Stimulated activated memory B cell treated with anti-CD40 and anti-IgM and Interleukin-4, amounts not matched to agents 10 μg/mL and 1 μg/mL and 100 μg/mL, for 72 hours (primary cell): Measurements from ENCODE around the gene EFNB1.

ENCODE experiments used
- ATAC-seq: fragments of 150-1000 bp; cut with Tn5 transposase; 2 replicates; pipeline ENCODE4 v1.10.0; 2021
- H3K27ac Mint-ChIP-seq: one replicate; pipeline ENCODE4 v1.8.0; 2022; ENCODE audit warnings: mild to moderate bottlenecking, mixed read lengths
- H3K27me3 Mint-ChIP-seq: one replicate; pipeline ENCODE4 v1.8.0; 2022; ENCODE audit warnings: mixed read lengths
- H3K36me3 Mint-ChIP-seq: one replicate; pipeline ENCODE4 v1.8.0; 2022; ENCODE audit warnings: mixed read lengths
- H3K4me1 Mint-ChIP-seq: one replicate; pipeline ENCODE4 v1.8.0; 2022; ENCODE audit warnings: mixed read lengths
- H3K4me3 Mint-ChIP-seq: one replicate; pipeline ENCODE4 v1.8.0; 2022; ENCODE audit warnings: mild to moderate bottlenecking, moderate library complexity, mixed read lengths
- H3K9me3 Mint-ChIP-seq: one replicate; pipeline ENCODE4 v1.8.0; 2022; ENCODE audit warnings: mixed read lengths

The EFNB1 gene

GRCh38 chrX:68848189-68848940 is 19.5 kb downstream of the EFNB1 start:
- Mint-ChIP-seq H3K4me1 (no peaks in the 10 kb centered on the region), H3K9me3 (no peaks in the 10 kb centered on the region), H3K36me3 (no peaks in the 10 kb centered on the region), H3K27me3 (no peaks in the 10 kb centered on the region), H3K27ac (no peak overlapping the region), H3K4me3 (no peak overlapping the region)
- ATAC-seq, result no peak

- ATAC-seq, result no peak
- no peak overlapping the region for H3K27ac Mint-ChIP-seq
- H3K4me3 Mint-ChIP-seq, result no peak overlapping the region
- H3K9me3 Mint-ChIP-seq, result no peaks in the 10 kb centered on the region
- no peaks in the 10 kb centered on the region for H3K4me1 Mint-ChIP-seq
- H3K36me3 Mint-ChIP-seq, result no peaks in the 10 kb centered on the region
- H3K27me3 Mint-ChIP-seq, result no peaks in the 10 kb centered on the region
Measured at GRCh38 chrX:68851082-68851481, 22.3 kb downstream of the EFNB1 start.

GRCh38 chrX:68852046-68852445 is 23.2 kb downstream of the EFNB1 start:
- H3K27ac Mint-ChIP-seq, result no peak overlapping the region
- no peaks in the 10 kb centered on the region for H3K9me3 Mint-ChIP-seq
- H3K4me1 Mint-ChIP-seq, result no peaks in the 10 kb centered on the region
- H3K4me3 Mint-ChIP-seq, result no peak overlapping the region
- no peak for ATAC-seq
- no peaks in the 10 kb centered on the region for H3K27me3 Mint-ChIP-seq
- no peaks in the 10 kb centered on the region for H3K36me3 Mint-ChIP-seq

GRCh38 chrX:68853665-68854251 is 24.9 kb downstream of the EFNB1 start:
- Mint-ChIP-seq H3K4me1 (no peaks in the 10 kb centered on the region), H3K27me3 (no peaks in the 10 kb centered on the region), H3K4me3 (no peak overlapping the region), H3K27ac (no peak overlapping the region), H3K9me3 (peaks cover 2% of the 10 kb centered on the region), H3K36me3 (no peaks in the 10 kb centered on the region)
- no peak for ATAC-seq

GRCh38 chrX:68865300-68865699 is 36.5 kb downstream of the EFNB1 start:
- no peak for ATAC-seq
- Mint-ChIP-seq H3K27me3 (no peaks in the 10 kb centered on the region), H3K36me3 (no peaks in the 10 kb centered on the region), H3K27ac (no peak overlapping the region), H3K4me3 (no peak overlapping the region), H3K9me3 (no peaks in the 10 kb centered on the region), H3K4me1 (peaks cover 7% of the 10 kb centered on the region)

GRCh38 chrX:68865926-68866325 is 37.1 kb downstream of the EFNB1 start:
- Mint-ChIP-seq H3K27me3 (no peaks in the 10 kb centered on the region), H3K4me3 (no peak overlapping the region), H3K27ac (no peak overlapping the region), H3K9me3 (no peaks in the 10 kb centered on the region), H3K4me1 (peaks cover 7% of the 10 kb centered on the region), H3K36me3 (no peaks in the 10 kb centered on the region)
- ATAC-seq, result no peak

GRCh38 chrX:68867458-68868112 is 38.8 kb downstream of the EFNB1 start:
- no peak overlapping the region for H3K4me3 Mint-ChIP-seq
- no peaks in the 10 kb centered on the region for H3K9me3 Mint-ChIP-seq
- peaks cover 9% of the 10 kb centered on the region for H3K27me3 Mint-ChIP-seq
- no peak overlapping the region for H3K27ac Mint-ChIP-seq
- no peak for ATAC-seq
- H3K4me1 Mint-ChIP-seq, result peaks cover 7% of the 10 kb centered on the region
- no peaks in the 10 kb centered on the region for H3K36me3 Mint-ChIP-seq

- no peak overlapping the region for H3K27ac Mint-ChIP-seq
- H3K9me3 Mint-ChIP-seq, result no peaks in the 10 kb centered on the region
- H3K27me3 Mint-ChIP-seq, result peaks cover 9% of the 10 kb centered on the region
- ATAC-seq, result no peak
- H3K4me1 Mint-ChIP-seq, result peaks cover 7% of the 10 kb centered on the region
- no peaks in the 10 kb centered on the region for H3K36me3 Mint-ChIP-seq
- no peak overlapping the region for H3K4me3 Mint-ChIP-seq
Measured at GRCh38 chrX:68868316-68868715, 39.5 kb downstream of the EFNB1 start.

GRCh38 chrX:68868902-68869800 is 40.3 kb downstream of the EFNB1 start:
- no peak for ATAC-seq
- no peaks in the 10 kb centered on the region for H3K36me3 Mint-ChIP-seq
- H3K4me3 Mint-ChIP-seq, result no peak overlapping the region
- no peaks in the 10 kb centered on the region for H3K9me3 Mint-ChIP-seq
- H3K27ac Mint-ChIP-seq, result no peak overlapping the region
- H3K4me1 Mint-ChIP-seq, result peaks cover 7% of the 10 kb centered on the region
- peaks cover 14% of the 10 kb centered on the region for H3K27me3 Mint-ChIP-seq

- H3K27ac Mint-ChIP-seq, result no peak overlapping the region
- peaks cover 26% of the 10 kb centered on the region for H3K27me3 Mint-ChIP-seq
- H3K4me3 Mint-ChIP-seq, result no peak overlapping the region
- H3K4me1 Mint-ChIP-seq, result peaks cover 7% of the 10 kb centered on the region
- no peak for ATAC-seq
- H3K36me3 Mint-ChIP-seq, result no peaks in the 10 kb centered on the region
- no peaks in the 10 kb centered on the region for H3K9me3 Mint-ChIP-seq
Measured at GRCh38 chrX:68870357-68870756, 41.5 kb downstream of the EFNB1 start.

- Mint-ChIP-seq H3K4me3 (no peak overlapping the region), H3K4me1 (peaks cover 7% of the 10 kb centered on the region), H3K9me3 (no peaks in the 10 kb centered on the region), H3K36me3 (no peaks in the 10 kb centered on the region), H3K27me3 (peaks cover 28% of the 10 kb centered on the region), H3K27ac (no peak overlapping the region)
- ATAC-seq, result no peak
Measured at GRCh38 chrX:68872171-68872570, 43.4 kb downstream of the EFNB1 start.

GRCh38 chrX:68874076-68874475 is 45.3 kb downstream of the EFNB1 start:
- Mint-ChIP-seq H3K4me1 (peaks cover 2% of the 10 kb centered on the region), H3K9me3 (no peaks in the 10 kb centered on the region), H3K27ac (no peak overlapping the region), H3K27me3 (peaks cover 28% of the 10 kb centered on the region), H3K36me3 (no peaks in the 10 kb centered on the region), H3K4me3 (no peak overlapping the region)
- ATAC-seq, result no peak

GRCh38 chrX:68876731-68877130 is 47.9 kb downstream of the EFNB1 start:
- Mint-ChIP-seq H3K27ac (no peak overlapping the region), H3K36me3 (no peaks in the 10 kb centered on the region), H3K9me3 (no peaks in the 10 kb centered on the region), H3K27me3 (peaks cover 21% of the 10 kb centered on the region), H3K4me1 (no peaks in the 10 kb centered on the region), H3K4me3 (no peak overlapping the region)
- ATAC-seq, result no peak

GRCh38 chrX:68877606-68878005 is 48.8 kb downstream of the EFNB1 start:
- no peaks in the 10 kb centered on the region for H3K36me3 Mint-ChIP-seq
- H3K27ac Mint-ChIP-seq, result no peak overlapping the region
- no peak overlapping the region for H3K4me3 Mint-ChIP-seq
- no peaks in the 10 kb centered on the region for H3K9me3 Mint-ChIP-seq
- H3K4me1 Mint-ChIP-seq, result peaks cover 6% of the 10 kb centered on the region
- ATAC-seq, result no peak
- peaks cover 20% of the 10 kb centered on the region for H3K27me3 Mint-ChIP-seq

GRCh38 chrX:68878977-68879645 is 50.3 kb downstream of the EFNB1 start:
- H3K4me3 Mint-ChIP-seq, result no peak overlapping the region
- no peaks in the 10 kb centered on the region for H3K9me3 Mint-ChIP-seq
- peaks cover 15% of the 10 kb centered on the region for H3K27me3 Mint-ChIP-seq
- H3K36me3 Mint-ChIP-seq, result no peaks in the 10 kb centered on the region
- H3K4me1 Mint-ChIP-seq, result peaks cover 6% of the 10 kb centered on the region
- no peak overlapping the region for H3K27ac Mint-ChIP-seq
- ATAC-seq, result no peak
